Rectal smooth muscle tissue (tissue), 1 donor: Measurements from ENCODE around the gene COL4A1.

Source experiments
- H3K27ac ChIP-seq: one replicate; pipeline ENCODE4 v1.7.0; 2013; ENCODE audit warnings: low read depth, low read length, inconsistent platforms
- H3K27me3 ChIP-seq: one replicate; pipeline ENCODE4 v1.7.0; 2013; ENCODE audit warnings: low read length; ENCODE audit not compliant: control insufficient read depth, insufficient read depth
- H3K36me3 ChIP-seq: one replicate; pipeline ENCODE4 v1.7.0; 2013; ENCODE audit warnings: low read length; ENCODE audit not compliant: control insufficient read depth, insufficient read depth
- H3K4me1 ChIP-seq: one replicate; pipeline ENCODE4 v1.7.0; 2013; ENCODE audit warnings: low read length; ENCODE audit not compliant: control insufficient read depth, insufficient read depth
- H3K4me3 ChIP-seq: one replicate; pipeline ENCODE4 v1.7.0; 2013; ENCODE audit warnings: low read length
- H3K9ac ChIP-seq: one replicate; pipeline ENCODE4 v1.7.0; 2013; ENCODE audit warnings: low read length

Gene COL4A1

GRCh38 chr13:110279684-110280083, 27.3 kb downstream of the COL4A1 start:
- H3K4me1 ChIP-seq: peaks cover 38% of the 10 kb centered on the region
- H3K9ac ChIP-seq: no peak overlapping the region
- H3K36me3 ChIP-seq: no peaks in the 10 kb centered on the region
- H3K27me3 ChIP-seq: no peaks in the 10 kb centered on the region
- no peak overlapping the region for H3K4me3 ChIP-seq
- peak overlapping the region; percentile 62 for H3K27ac ChIP-seq

DNA sequence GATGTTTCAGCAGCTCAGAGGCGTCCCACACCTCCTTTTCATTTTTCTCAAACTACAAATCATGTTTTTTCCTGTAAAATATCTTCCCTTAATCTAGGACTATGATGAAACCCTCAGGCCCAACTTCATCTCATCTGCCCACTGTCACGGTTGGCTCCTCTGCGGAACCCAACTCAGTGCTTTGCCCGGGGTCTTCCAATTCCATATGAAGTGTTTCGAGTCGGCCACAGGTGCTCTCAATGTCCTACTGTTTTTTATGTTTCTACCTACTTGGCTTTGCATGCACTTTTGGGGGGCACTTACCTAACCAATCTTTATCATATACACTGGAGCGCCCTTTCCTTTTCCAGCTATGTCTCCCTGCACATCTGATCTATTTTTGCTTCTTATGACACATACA, 28.1 kb downstream of the COL4A1 start:
- no peaks in the 10 kb centered on the region for H3K27me3 ChIP-seq
- peaks cover 38% of the 10 kb centered on the region for H3K4me1 ChIP-seq
- H3K27ac ChIP-seq: peak overlapping the region; percentile 27
- H3K9ac ChIP-seq: no peak overlapping the region
- H3K36me3 ChIP-seq: no peaks in the 10 kb centered on the region
- H3K4me3 ChIP-seq: no peak overlapping the region

DNA sequence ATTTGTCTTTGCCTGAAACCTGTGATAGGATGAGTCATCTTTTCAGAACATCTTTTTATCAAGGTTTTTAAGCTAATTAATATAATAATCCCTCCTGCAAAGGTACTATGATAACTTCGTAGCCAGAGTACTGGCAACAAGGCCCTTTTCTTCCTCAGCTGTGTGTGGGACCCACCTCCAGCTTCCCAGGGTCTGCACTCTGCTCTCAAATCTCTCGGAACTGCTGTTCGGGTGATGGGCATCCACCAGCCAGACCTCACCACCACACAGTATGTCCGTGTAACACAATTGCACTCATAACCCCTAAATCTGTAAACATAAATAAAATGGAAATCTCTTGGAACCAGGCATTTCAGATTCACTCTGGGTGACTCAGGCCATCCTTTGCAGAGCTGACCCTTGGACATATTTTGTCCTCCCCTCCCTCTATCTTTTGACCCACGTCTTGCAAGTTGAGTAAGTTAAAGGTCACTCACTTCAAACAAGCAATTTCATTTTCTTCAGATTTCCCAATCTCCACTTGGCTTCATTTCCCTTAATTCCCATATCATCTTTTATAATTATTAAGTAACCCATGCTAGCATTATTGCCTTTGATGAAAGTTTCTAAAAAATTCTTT, 29.5 kb downstream of the COL4A1 start:
- no peak overlapping the region for H3K4me3 ChIP-seq
- H3K4me1 ChIP-seq: peaks cover 29% of the 10 kb centered on the region
- no peaks in the 10 kb centered on the region for H3K27me3 ChIP-seq
- H3K36me3 ChIP-seq: no peaks in the 10 kb centered on the region
- no peak overlapping the region for H3K9ac ChIP-seq
- H3K27ac ChIP-seq: peak overlapping the region; percentile 48

- H3K27me3 ChIP-seq: no peaks in the 10 kb centered on the region
- no peak overlapping the region for H3K9ac ChIP-seq
- H3K27ac ChIP-seq: no peak overlapping the region
- peaks cover 20% of the 10 kb centered on the region for H3K4me1 ChIP-seq
- H3K36me3 ChIP-seq: no peaks in the 10 kb centered on the region
- H3K4me3 ChIP-seq: no peak overlapping the region
Observed at GRCh38 chr13:110276553-110276950, 30.4 kb downstream of the COL4A1 start.

DNA sequence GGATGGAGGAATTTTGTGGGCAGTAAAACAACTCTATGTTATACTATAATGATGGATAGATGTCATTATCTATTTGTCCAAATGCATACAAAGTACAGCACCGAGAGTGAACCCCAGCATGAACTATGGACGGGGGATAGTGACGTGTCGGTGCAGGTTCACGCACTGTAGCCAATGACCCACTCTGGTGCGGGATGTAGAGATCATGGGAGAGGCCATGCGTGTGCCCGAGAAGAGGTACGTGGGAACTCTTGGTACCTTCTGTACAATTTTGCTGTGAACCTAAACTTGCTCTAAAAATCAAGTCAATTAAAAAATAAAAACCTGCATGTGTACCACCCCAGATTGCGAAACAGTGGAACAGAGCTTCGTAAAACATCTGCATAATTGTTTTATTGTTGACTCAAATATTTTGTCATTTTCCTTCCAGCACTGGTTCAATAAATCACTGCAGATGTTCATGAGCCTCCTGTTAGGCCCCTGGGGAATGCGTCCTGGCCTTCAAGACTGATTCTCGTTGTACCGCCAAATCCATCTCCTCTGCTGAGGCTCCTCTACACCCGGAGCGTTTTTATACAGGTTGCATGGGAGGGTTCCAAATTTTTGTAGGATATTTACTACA, 30.9 kb downstream of the COL4A1 start:
- Histone ChIP-seq H3K4me1 (peaks cover 24% of the 10 kb centered on the region), H3K36me3 (no peaks in the 10 kb centered on the region)

GRCh38 chr13:110274687-110275086, 32.3 kb downstream of the COL4A1 start:
- H3K9ac ChIP-seq: no peak overlapping the region
- no peaks in the 10 kb centered on the region for H3K36me3 ChIP-seq
- peak overlapping the region; percentile 52 for H3K27ac ChIP-seq
- peaks cover 28% of the 10 kb centered on the region for H3K4me1 ChIP-seq
- no peak overlapping the region for H3K4me3 ChIP-seq
- no peaks in the 10 kb centered on the region for H3K27me3 ChIP-seq

More for the DNA sequence above, 30.9 kb downstream of the COL4A1 start:
- no peak overlapping the region for H3K4me3 ChIP-seq
- no peak overlapping the region for H3K9ac ChIP-seq
- H3K27me3 ChIP-seq: no peaks in the 10 kb centered on the region
- peak overlapping the region; percentile 7 for H3K27ac ChIP-seq

- H3K36me3 ChIP-seq: no peaks in the 10 kb centered on the region
- H3K9ac ChIP-seq: no peak overlapping the region
- H3K27me3 ChIP-seq: no peaks in the 10 kb centered on the region
- peaks cover 32% of the 10 kb centered on the region for H3K4me1 ChIP-seq
- H3K4me3 ChIP-seq: no peak overlapping the region
- H3K27ac ChIP-seq: no peak overlapping the region
Observed at GRCh38 chr13:110273254-110273653, 33.7 kb downstream of the COL4A1 start.

DNA sequence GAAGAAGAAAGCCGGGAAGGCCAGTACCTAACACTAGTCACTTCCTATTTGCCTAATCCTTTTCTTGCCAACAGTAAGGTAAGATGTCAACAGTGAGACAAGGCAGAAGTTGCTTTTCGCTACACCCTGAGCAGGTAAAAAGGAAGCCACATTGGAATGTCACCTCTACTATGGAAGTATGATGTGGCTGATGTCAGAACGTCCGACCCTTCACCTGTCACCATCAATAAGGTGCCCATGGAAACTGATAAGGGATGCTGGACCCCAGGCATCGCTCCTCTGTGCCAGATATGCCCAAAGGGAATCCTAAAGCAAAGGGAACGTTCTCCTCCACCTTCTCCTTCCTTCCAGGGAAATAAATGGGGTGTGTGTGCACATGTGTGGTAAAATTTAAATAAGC, 34.3 kb downstream of the COL4A1 start:
- H3K4me3 ChIP-seq: no peak overlapping the region
- no peak overlapping the region for H3K9ac ChIP-seq
- H3K27me3 ChIP-seq: no peaks in the 10 kb centered on the region
- H3K4me1 ChIP-seq: peaks cover 35% of the 10 kb centered on the region
- no peaks in the 10 kb centered on the region for H3K36me3 ChIP-seq
- no peak overlapping the region for H3K27ac ChIP-seq

GRCh38 chr13:110272227-110272626, 34.7 kb downstream of the COL4A1 start:
- H3K36me3 ChIP-seq: no peaks in the 10 kb centered on the region
- peaks cover 35% of the 10 kb centered on the region for H3K4me1 ChIP-seq
- H3K9ac ChIP-seq: no peak overlapping the region
- no peak overlapping the region for H3K4me3 ChIP-seq
- no peak overlapping the region for H3K27ac ChIP-seq
- H3K27me3 ChIP-seq: no peaks in the 10 kb centered on the region

DNA sequence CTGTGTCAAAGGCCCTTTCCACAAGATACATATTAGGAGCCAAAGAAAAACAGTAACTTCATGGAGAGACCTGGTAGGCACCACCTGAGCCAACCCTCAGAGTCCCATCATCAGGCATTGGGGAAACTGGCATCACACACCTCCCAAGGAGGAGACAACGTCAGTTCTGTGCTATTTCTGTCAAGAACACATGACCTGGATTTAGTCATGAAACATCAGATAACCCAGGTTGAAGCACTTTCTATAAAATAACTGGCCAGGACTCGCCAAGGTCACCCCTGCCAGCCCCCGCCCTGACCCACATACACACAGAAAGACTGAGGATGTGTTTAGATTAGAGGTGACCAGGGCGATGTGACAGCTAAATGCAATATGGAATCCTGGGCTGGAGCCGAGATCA, 35.6 kb downstream of the COL4A1 start:
- Histone ChIP-seq H3K27ac (peak overlapping the region; percentile 19), H3K4me3 (no peak overlapping the region), H3K4me1 (peaks cover 40% of the 10 kb centered on the region), H3K27me3 (no peaks in the 10 kb centered on the region), H3K9ac (no peak overlapping the region), H3K36me3 (no peaks in the 10 kb centered on the region)

GRCh38 chr13:110270507-110270906, 36.5 kb downstream of the COL4A1 start:
- H3K27me3 ChIP-seq: no peaks in the 10 kb centered on the region
- no peak overlapping the region for H3K27ac ChIP-seq

GRCh38 chr13:110269509-110270185, 37.3 kb downstream of the COL4A1 start:
- H3K4me1 ChIP-seq: peaks cover 37% of the 10 kb centered on the region
- H3K9ac ChIP-seq: no peak overlapping the region
- no peak overlapping the region for H3K4me3 ChIP-seq
- H3K27me3 ChIP-seq: no peaks in the 10 kb centered on the region
- no peaks in the 10 kb centered on the region for H3K36me3 ChIP-seq
- peak overlapping the region; percentile 11 for H3K27ac ChIP-seq

More at GRCh38 chr13:110270507-110270906, 36.5 kb downstream of the COL4A1 start:
- Histone ChIP-seq H3K36me3 (no peaks in the 10 kb centered on the region), H3K4me3 (no peak overlapping the region), H3K4me1 (peaks cover 41% of the 10 kb centered on the region), H3K9ac (no peak overlapping the region)
